GM12878 (cell line): ENCODE measurements around the gene LCOR. TPM values are rescaled to one million over a fixed set of nuclear protein-coding genes. Genes with fewer than 3 reads are reported as not detected.
"Not testable (repeated sequence)": the region's sequence is repeated elsewhere in the genome, so short reads cannot be mapped to it uniquely, and the experiment has no call there.

Experiments used
- ATAC-seq: fragments of 200-7000 bp; cut with Tn5 transposase; 3 replicates; pipeline ENCODE4 v1.9.1; 2020; ENCODE audit warnings: mild to moderate bottlenecking, moderate library complexity
- BruUV-seq: library from RNA; stranded (reverse); fragments of 400-500 nt; replicated peaks from 2 replicates; lab custom pipeline; 2021; lab: Mats Ljungman, UMichigan
- CTCF ChIA-PET: fragments of 300-600 bp; sonication (Branson Sonifier 250); formaldehyde crosslinking; extraction: SDS; loops from one replicate; lab custom pipeline; 2021; ENCODE audit warnings: inconsistent platforms; lab: Yijun Ruan, JAX
- POLR2A ChIA-PET: fragments of 350-600 bp; formaldehyde crosslinking; extraction: SDS; loops from one replicate; lab custom pipeline; 2021; ENCODE audit warnings: inconsistent platforms; lab: Charles Lee
- RAD21 ChIA-PET: fragments of 300-600 bp; sonication (Branson Sonifier 250); formaldehyde crosslinking; loops from one replicate; lab custom pipeline; 2023; ENCODE audit warnings: antibody characterized with exemption; ENCODE audit not compliant: unreplicated experiment; lab: Charles Lee
- SMC1A ChIA-PET: fragments of 300-600 bp; sonication (Branson Sonifier 250); formaldehyde crosslinking; loops from one replicate; lab custom pipeline; 2023; ENCODE audit not compliant: unreplicated experiment, uncharacterized antibody; lab: Charles Lee
- DNase-seq: peaks from one replicate; pipeline ENCODE4 v3.0.0-alpha.2; 2011; ENCODE audit warnings: low read depth, low spot score
- FAIRE-seq: peaks from 3 replicates; lab custom pipeline; 2011; peaks lifted over from hg19 to GRCh38; lab: Jason Lieb, UNC
- H2AFZ ChIP-seq: 2 replicates; pipeline ENCODE4 v1.6.0; 2011; ENCODE audit warnings: low read depth, low read length, control low read depth; ENCODE audit not compliant: control insufficient read depth
- H3K27ac ChIP-seq: 2 replicates; pipeline ENCODE4 v1.5.1; 2011; ENCODE audit warnings: control low read depth; ENCODE audit not compliant: control insufficient read depth, insufficient read depth
- H3K27me3 ChIP-seq, 2 experiments: replicated peaks in 1 of 2; 2 replicates each; pipeline versions ENCODE4 v1.6.0 to v1.6.1; 2011; ENCODE audit warnings: low read length in 1 of 2; ENCODE audit not compliant: control insufficient read depth in 2 of 2, insufficient read depth in 2 of 2
- H3K36me3 ChIP-seq, 2 experiments: 2 replicates each; pipeline ENCODE4 v1.5.1; 2011; ENCODE audit warnings: low read length in 1 of 2; ENCODE audit not compliant: control insufficient read depth in 2 of 2, insufficient read depth in 2 of 2
- H3K4me1 ChIP-seq: 2 replicates; pipeline ENCODE4 v1.6.1; 2011; ENCODE audit warnings: mild to moderate bottlenecking, low read length, moderate library complexity, mixed read lengths; ENCODE audit not compliant: control insufficient read depth, insufficient read depth
- H3K4me2 ChIP-seq: 2 replicates; pipeline ENCODE4 v1.6.0; 2011; ENCODE audit warnings: control low read depth; ENCODE audit not compliant: control insufficient read depth, insufficient read depth
- H3K4me3 ChIP-seq: fragments of 200-600 bp; sonication (generic); 2 replicates; pipeline ENCODE4 v1.5.1; 2016
- H3K79me2 ChIP-seq: 2 replicates; pipeline ENCODE4 v1.6.0; 2011; ENCODE audit warnings: low read length; ENCODE audit not compliant: control insufficient read depth, insufficient read depth
- H3K9ac ChIP-seq: 2 replicates; pipeline ENCODE4 v1.8.0; 2011; ENCODE audit warnings: low read length, control low read depth, mixed read lengths; ENCODE audit not compliant: control insufficient read depth, insufficient read depth
- H3K9me3 ChIP-seq: replicated peaks from 3 replicates; pipeline ENCODE4 v1.5.1; 2011; ENCODE audit warnings: mild to moderate bottlenecking, low read length; ENCODE audit not compliant: control insufficient read depth, insufficient read depth
- H4K20me1 ChIP-seq: 2 replicates; pipeline ENCODE4 v1.6.0; 2011; ENCODE audit not compliant: control insufficient read depth, insufficient read depth
- MAX ChIP-seq: IDR thresholded peaks from 2 replicates; pipeline ENCODE4 v1.6.1; 2012; ENCODE audit warnings: low read depth, low read length, improper control_type of control experiment
- WGBS: methylation state at CpG from one replicate; pipeline ENCODE4 v1.1.6; 2016; ENCODE audit warnings: low lambda C conversion rate; ENCODE audit not compliant: insufficient replicate concordance, insufficient coverage; ENCODE audit errors: missing lambda C conversion rate; 5-methylcytosine and 5-hydroxymethylcytosine counted together
- in situ Hi-C: fragments of 300-500 bp; cut with MboI; formaldehyde crosslinking; loops from 9 replicates; pipeline ENCODE4 v1.14.3; 2018; ENCODE audit warnings: mixed read lengths
- intact Hi-C: fragments of 100-400 bp; cut with micrococcal nuclease; formaldehyde crosslinking; loops from one replicate; pipeline ENCODE4 v1.14.2; 2022; ENCODE audit not compliant: unreplicated experiment
- polyA plus RNA-seq, 11 experiments: library from polyadenylated mRNA; depleted of rRNA in 4 of 11; unstranded in 6 of 11; stranded (reverse) in 5 of 11; fragments of >200 nt; fragmentation: Nextera tagmentation in 4 of 11; fragmentation: Illumina TruSeq in 1 of 11; extraction: Ambion mirVana in 4 of 11; extraction: Trizol in 1 of 11; gene quantifications; 1 replicate in 1 of 11; 2 replicates in 10 of 11; pipeline versions ENCODE4 v1.2.1 to v1.2.3, GENCODE V29; 2011 to 2016; ENCODE audit warnings: inconsistent platforms in 2 of 11, missing spikeins in 2 of 11, low read depth in 1 of 11
- total RNA-seq, 4 experiments: library from RNA; depleted of rRNA in 3 of 4; stranded (reverse); fragments of >200 nt in 3 of 4; fragmentation: Illumina TruSeq in 1 of 4; extraction: Trizol in 1 of 4; gene quantifications; 2 replicates each; pipeline versions ENCODE4 v1.2.1 to v1.2.3, GENCODE V29; 2013 to 2021
- TF ChIP-seq, protein P1 (sequence below): fragments of 450-650 bp; IDR thresholded peaks from 2 replicates; pipeline ENCODE4 v1.6.1; 2017; ENCODE audit warnings: low read depth, mild to moderate bottlenecking, moderate library complexity

Gene LCOR
- total and polyA plus RNA-seq, 10 of the 15 experiments (the other 5 are each of a cell fraction or from before 2014, with no cell fraction given), result 1.6 to 22.0 (median 13.2) TPM

DNA sequence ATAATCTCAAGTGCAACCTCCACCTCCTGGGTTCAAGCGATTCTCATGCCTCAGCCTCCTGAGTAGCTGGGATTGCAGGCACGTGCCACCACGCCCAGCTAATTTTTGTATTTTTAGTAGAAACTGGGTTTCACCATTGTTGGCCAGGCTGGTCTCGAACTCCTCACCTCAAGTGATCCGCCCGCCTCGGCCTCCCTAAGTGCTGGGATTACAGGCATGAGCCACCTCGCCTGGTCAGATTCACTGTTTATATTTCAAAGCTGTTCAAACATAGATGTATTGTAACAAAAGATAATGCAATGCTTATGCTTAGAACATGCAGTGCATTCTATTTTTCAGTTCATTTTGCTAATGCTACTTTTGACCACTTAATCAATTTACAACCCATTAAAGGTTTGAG is 111.1 kb downstream of the LCOR start:
- in situ Hi-C loops, H4K20me1 ChIP-seq, H3K4me1 ChIP-seq, H3K4me2 ChIP-seq, H3K9ac ChIP-seq, H3K79me2 ChIP-seq, BruUV-seq, H3K27me3 ChIP-seq, H3K4me3 ChIP-seq, DNase-seq, H3K27ac ChIP-seq, ATAC-seq, H2AFZ ChIP-seq, RAD21 ChIA-PET, H3K9me3 ChIP-seq, intact Hi-C loops, FAIRE-seq, H3K36me3 ChIP-seq: not testable (repeated sequence)
- SMC1A ChIA-PET, result interaction anchor here (0.8 to 2.7 kb wide), 4 partner anchors 9 to 82 kb away, joined by 3 to 9 read pairs (median 4); no protein-coding TSS in a partner anchor
- POLR2A ChIA-PET, result interaction anchor here (0.7 kb wide), 1 partner anchor 621 kb away, joined by 3 read pairs; no protein-coding TSS in a partner anchor
- CTCF ChIA-PET, result interaction anchor here (0.6 to 1.8 kb wide), 2 partner anchors 10 to 167 kb away, joined by 3 to 6 read pairs; no protein-coding TSS in a partner anchor
- WGBS, result 91% methylated on average over 8 of the region's 8 CpGs

DNA sequence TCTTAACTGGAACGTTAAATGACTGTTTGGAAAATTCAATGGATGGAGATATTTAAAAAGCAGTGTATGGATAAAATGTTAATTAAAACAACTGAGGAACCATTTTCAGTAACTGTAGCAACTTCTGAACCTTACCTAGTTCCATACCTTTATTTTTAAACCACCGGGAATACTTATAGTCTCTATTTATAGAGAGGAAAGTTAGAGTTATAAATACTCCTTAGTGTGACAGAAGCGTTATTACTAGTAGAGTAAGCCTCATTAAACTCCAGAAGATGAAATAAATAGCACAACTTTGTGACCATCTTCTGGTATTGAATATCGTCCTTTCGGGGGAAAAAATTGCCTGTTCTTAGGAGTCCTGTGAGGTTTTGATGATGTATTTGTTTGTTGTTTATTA is 114.9 kb downstream of the LCOR start:
- no peak overlapping the region for H2AFZ ChIP-seq
- ATAC-seq (no peak), FAIRE-seq (no peak), DNase-seq (no peak)
- H4K20me1 ChIP-seq, result no peaks in the 10 kb centered on the region
- in situ Hi-C loops, result no loop called here
- H3K4me3 ChIP-seq, result no peak overlapping the region
- no peaks in the 10 kb centered on the region for H3K9me3 ChIP-seq
- RAD21 ChIA-PET, result no interaction called here
- no peaks in the 10 kb centered on the region for H3K79me2 ChIP-seq
- H3K27ac ChIP-seq, result no peak overlapping the region
- H3K4me1 ChIP-seq, result no peaks in the 10 kb centered on the region
- CTCF ChIA-PET, result interaction anchor here (0.7 to 1.4 kb wide), 3 partner anchors 78 to 109 kb away, joined by 3 to 6 read pairs (median 3); no protein-coding TSS in a partner anchor
- peaks cover 0 to 10% of the 10 kb centered on the region in 2 experiments; a peak in 1 of 4 replicates for H3K36me3 ChIP-seq
- intact Hi-C loops, result no loop called here
- H3K9ac ChIP-seq, result no peak overlapping the region
- WGBS, result 86% methylated on average over 5 of the region's 5 CpGs
- no TSS peak for BruUV-seq
- no peaks in the 10 kb centered on the region for H3K27me3 ChIP-seq
- H3K4me2 ChIP-seq, result no peak overlapping the region
- TF ChIP-seq, protein P1, sequence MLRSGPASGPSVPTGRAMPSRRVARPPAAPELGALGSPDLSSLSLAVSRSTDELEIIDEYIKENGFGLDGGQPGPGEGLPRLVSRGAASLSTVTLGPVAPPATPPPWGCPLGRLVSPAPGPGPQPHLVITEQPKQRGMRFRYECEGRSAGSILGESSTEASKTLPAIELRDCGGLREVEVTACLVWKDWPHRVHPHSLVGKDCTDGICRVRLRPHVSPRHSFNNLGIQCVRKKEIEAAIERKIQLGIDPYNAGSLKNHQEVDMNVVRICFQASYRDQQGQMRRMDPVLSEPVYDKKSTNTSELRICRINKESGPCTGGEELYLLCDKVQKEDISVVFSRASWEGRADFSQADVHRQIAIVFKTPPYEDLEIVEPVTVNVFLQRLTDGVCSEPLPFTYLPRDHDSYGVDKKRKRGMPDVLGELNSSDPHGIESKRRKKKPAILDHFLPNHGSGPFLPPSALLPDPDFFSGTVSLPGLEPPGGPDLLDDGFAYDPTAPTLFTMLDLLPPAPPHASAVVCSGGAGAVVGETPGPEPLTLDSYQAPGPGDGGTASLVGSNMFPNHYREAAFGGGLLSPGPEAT, result no peak
- no peak for TF ChIP-seq MAX
- SMC1A ChIA-PET, result interaction anchor here (0.6 to 1.0 kb wide), 3 partner anchors 16 to 115 kb away, joined by 3 read pairs; no protein-coding TSS in a partner anchor
- POLR2A ChIA-PET, result no interaction called here
